ENCODE results near the gene HAPSTR1. TPM values are rescaled to one million over a fixed set of nuclear protein-coding genes. Genes with fewer than 3 reads are reported as not detected.

The HAPSTR1 gene
- total and polyA plus RNA-seq, 2 of the 8 experiments (the other 6 are each of a cell fraction or from before 2014, with no cell fraction given), result 11.9 to 66.1 TPM

- Histone ChIP-seq H2AFZ (ENCODE audit: low read length) (no peak overlapping the region), H2AK5ac (ENCODE audit: low read depth, low read length) (no peak overlapping the region), H3K79me1 (ENCODE audit: low read depth, low read length) (0 out of 2 replicates have a peak, but pooled peaks cover 1% of the 10 kb centered on the region), H3K9me3 (ENCODE audit: insufficient read depth in 2 of 2, low read depth in 1 of 2, low read length in 1 of 2) (no peaks in the 10 kb centered on the region; a peak in 1 of 4 replicates), H3K18ac (ENCODE audit: extremely low read depth, low read length) (no peak overlapping the region), H4K91ac (replicated peaks; ENCODE audit: insufficient read length, low read length) (no peak overlapping the region), H2BK120ac (replicated peaks; ENCODE audit: low read depth, low read length) (no peak overlapping the region), H3K4ac (replicated peaks; ENCODE audit: insufficient read length, low read depth, low read length) (no peak overlapping the region), H2BK12ac (ENCODE audit: low read depth, low read length) (no peak overlapping the region), H2BK5ac (ENCODE audit: low read depth, low read length) (no peak overlapping the region), H2BK20ac (ENCODE audit: low read length) (no peak overlapping the region), H3K4me3 (ENCODE audit: extremely low read depth in 1 of 4, insufficient read depth in 2 of 4, low read depth in 3 of 4, low read length in 4 of 4) (no peak overlapping the region), H3K27ac (ENCODE audit: low read depth, low read length) (no peak overlapping the region), H3K27me3 (replicated peaks in 1 of 4; ENCODE audit: control insufficient read depth in 3 of 4, extremely low read depth in 1 of 4, insufficient read depth in 3 of 4, low read length in 3 of 4) (no peaks in the 10 kb centered on the region), H2BK15ac (ENCODE audit: low read length) (no peak overlapping the region), H3K36me3 (ENCODE audit: control insufficient read depth in 2 of 4, insufficient read depth in 4 of 4, low read length in 3 of 4) (no peaks in the 10 kb centered on the region), H3K4me1 (replicated peaks in 1 of 4; ENCODE audit: control insufficient read depth in 3 of 4, insufficient read depth in 4 of 4, low read length in 3 of 4) (peaks cover 0 to 6% (median 1%) of the 10 kb centered on the region in 4 experiments; a peak in 3 of 7 replicates), H3K4me2 (ENCODE audit: insufficient read depth in 1 of 2, low read depth in 2 of 2, low read length in 2 of 2) (no peak overlapping the region), H3K23me2 (ENCODE audit: low read depth, low read length) (0 out of 2 replicates have a peak, but pooled peaks cover 2% of the 10 kb centered on the region), H3K23ac (ENCODE audit: insufficient read length) (no peak overlapping the region), H3K56ac (replicated peaks; ENCODE audit: insufficient read length, low read depth, low read length) (no peak overlapping the region), H4K20me1 (replicated peaks in 1 of 2; ENCODE audit: control insufficient read depth in 1 of 2, insufficient read depth in 2 of 2, low read length in 2 of 2) (no peaks in the 10 kb centered on the region), H3K79me2 (ENCODE audit: control insufficient read depth in 1 of 2, insufficient read depth in 2 of 2, low read length in 2 of 2) (no peaks in the 10 kb centered on the region), H4K8ac (ENCODE audit: extremely low read depth, insufficient read depth, low read length) (no peak overlapping the region), H3K9ac (replicated peaks in 1 of 4; ENCODE audit: extremely low read depth in 1 of 4, low read depth in 3 of 4, low read length in 3 of 4) (no peak overlapping the region), H4K5ac (ENCODE audit: insufficient read length, low read depth, low read length) (no peak overlapping the region), H3K14ac (ENCODE audit: insufficient read length) (no peak overlapping the region)
- no peak for FAIRE-seq
- no peak for DNase-seq (ENCODE audit: low read depth in 1 of 2, low spot score in 2 of 2)
- ChIA-PET POLR2A (ENCODE audit: partially characterized antibody) (no interaction called here), CTCF (ENCODE audit: partially characterized antibody) (interaction anchor here (0.6 kb wide), 1 partner anchor 390 kb away, joined by 3 read pairs; no protein-coding TSS in a partner anchor)
- 73% methylated on average over 2 of the region's 2 CpGs; no CpG with 5 or more reads in 1 of the 2 experiments for WGBS, 2 experiments (ENCODE audit: extremely low coverage in 1 of 2, insufficient coverage in 1 of 2, insufficient read length in 1 of 2, insufficient replicate concordance in 2 of 2, low coverage in 1 of 2, low lambda C conversion rate in 2 of 2, missing lambda C conversion rate in 1 of 2)
- TF ChIP-seq KDM5A (IDR thresholded peaks at IDR 0.05; ENCODE audit: low read length), result no peak
- no peak for TF ChIP-seq ASH2L (IDR thresholded peaks at IDR 0.05; ENCODE audit: low read length)
- TF ChIP-seq SAP30 (IDR thresholded peaks at IDR 0.05; ENCODE audit: insufficient read depth, insufficient replicate concordance, low read length), result no peak
- no peak for TF ChIP-seq KDM4A (IDR thresholded peaks at IDR 0.05; ENCODE audit: low read depth, low read length, severe bottlenecking)
Observed at GRCh38 chr16:9055115-9055514, 36.3 kb upstream of the HAPSTR1 start.

Data from H1 (cell line).